ENCODE results near the gene RAB8A.
"Not testable (repeated sequence)": the region's sequence is repeated elsewhere in the genome, so short reads cannot be mapped to it uniquely, and the experiment has no call there.

DNA sequence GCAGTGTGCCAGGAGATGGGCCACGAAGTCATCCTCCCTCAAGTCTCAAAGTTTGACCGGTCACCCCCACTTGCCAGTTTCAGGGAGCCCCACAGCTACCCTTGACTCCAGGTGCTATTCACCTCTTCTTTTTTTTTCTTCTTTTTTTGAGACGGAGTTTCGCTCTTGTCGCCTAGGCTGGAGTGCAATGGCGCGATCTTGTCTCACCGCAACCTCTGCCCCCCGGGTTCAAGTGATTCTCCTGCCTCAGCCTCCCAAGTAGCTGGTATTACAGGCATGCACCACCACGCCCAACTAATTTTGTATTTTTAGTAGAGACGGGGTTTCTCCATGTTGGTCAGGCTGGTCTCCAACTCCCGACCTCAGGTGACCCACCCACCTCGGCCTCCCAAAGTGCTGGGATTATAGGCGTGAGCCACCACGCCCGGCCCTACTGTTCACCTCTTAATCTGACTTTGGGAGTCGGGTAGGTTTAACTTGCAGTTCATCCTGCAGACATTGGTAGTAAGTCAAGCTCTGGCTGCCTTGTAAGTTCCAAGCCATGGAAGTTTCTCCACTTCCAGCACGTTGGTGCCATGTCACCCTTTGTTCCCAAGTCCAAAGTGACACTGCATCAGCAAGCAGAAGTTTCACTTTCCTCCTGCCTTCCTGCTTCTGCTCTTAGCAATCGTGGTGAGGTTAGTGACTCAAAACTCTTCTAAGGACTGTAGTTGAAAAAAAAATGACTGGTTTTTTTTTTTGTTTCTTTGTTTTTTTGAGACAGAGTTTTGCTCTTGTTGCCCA lies 7.6 kb downstream of the RAB8A start:
- TF ChIP-seq CTCF (IDR thresholded peaks at IDR 0.05); SP1 (CRISPR knock-in tag; conservative IDR thresholded peaks at IDR 0.05); ZSCAN18 (CRISPR knock-in tag; IDR thresholded peaks at IDR 0.05); ZNF425 (CRISPR knock-in tag; conservative IDR thresholded peaks at IDR 0.05); NFYB (CRISPR knock-in tag; conservative IDR thresholded peaks at IDR 0.05; ENCODE audit: low read depth); ZNF138 (CRISPR knock-in tag; conservative IDR thresholded peaks at IDR 0.05); ZNF232 (CRISPR knock-in tag; IDR thresholded peaks at IDR 0.05): not testable (repeated sequence)
- TF ChIP-seq, protein P1, sequence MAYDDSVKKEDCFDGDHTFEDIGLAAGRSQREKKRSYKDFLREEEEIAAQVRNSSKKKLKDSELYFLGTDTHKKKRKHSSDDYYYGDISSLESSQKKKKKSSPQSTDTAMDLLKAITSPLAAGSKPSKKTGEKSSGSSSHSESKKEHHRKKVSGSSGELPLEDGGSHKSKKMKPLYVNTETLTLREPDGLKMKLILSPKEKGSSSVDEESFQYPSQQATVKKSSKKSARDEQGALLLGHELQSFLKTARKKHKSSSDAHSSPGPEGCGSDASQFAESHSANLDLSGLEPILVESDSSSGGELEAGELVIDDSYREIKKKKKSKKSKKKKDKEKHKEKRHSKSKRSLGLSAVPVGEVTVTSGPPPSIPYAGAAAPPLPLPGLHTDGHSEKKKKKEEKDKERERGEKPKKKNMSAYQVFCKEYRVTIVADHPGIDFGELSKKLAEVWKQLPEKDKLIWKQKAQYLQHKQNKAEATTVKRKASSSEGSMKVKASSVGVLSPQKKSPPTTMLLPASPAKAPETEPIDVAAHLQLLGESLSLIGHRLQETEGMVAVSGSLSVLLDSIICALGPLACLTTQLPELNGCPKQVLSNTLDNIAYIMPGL (CRISPR knock-in tag; IDR thresholded peaks at IDR 0.05) = not testable (repeated sequence)

All from WTC11 (cell line).